Activated CD4-positive, alpha-beta memory T cell treated with anti-CD3 and anti-CD28 coated beads for 36 hours (primary cell): Measurements from ENCODE around the gene KCNC4. TPM values are rescaled to one million over a fixed set of nuclear protein-coding genes. Genes with fewer than 3 reads are reported as not detected.

ENCODE experiments used
- CTCF ChIA-PET: fragments of 350-600 bp; sonication (Branson Sonifier 250); formaldehyde crosslinking; loops from one replicate; lab custom pipeline; 2021; ENCODE audit warnings: antibody characterized with exemption, inconsistent platforms; lab: Charles Lee
- POLR2A ChIA-PET: fragments of 350-600 bp; sonication (Branson Sonifier 250); formaldehyde crosslinking; loops from one replicate; lab custom pipeline; 2021; ENCODE audit warnings: antibody characterized with exemption; lab: Charles Lee
- DNase-seq: peaks from one replicate; pipeline ENCODE4 v3.0.0-alpha.2; 2020
- H3K27ac Mint-ChIP-seq: one replicate; pipeline ENCODE4 v1.8.0; 2021; ENCODE audit warnings: mixed read lengths
- H3K27me3 Mint-ChIP-seq: one replicate; pipeline ENCODE4 v1.8.0; 2021; ENCODE audit warnings: mixed read lengths
- H3K36me3 Mint-ChIP-seq: one replicate; pipeline ENCODE4 v1.8.0; 2021; ENCODE audit warnings: mixed read lengths
- H3K4me1 Mint-ChIP-seq: one replicate; pipeline ENCODE4 v1.8.0; 2021; ENCODE audit warnings: low read depth, mixed read lengths
- H3K4me3 Mint-ChIP-seq: one replicate; pipeline ENCODE4 v1.8.0; 2021; ENCODE audit warnings: mild to moderate bottlenecking, mixed read lengths
- H3K9me3 Mint-ChIP-seq: one replicate; pipeline ENCODE4 v1.8.0; 2021; ENCODE audit warnings: mixed read lengths
- intact Hi-C: fragments of 100-400 bp; cut with micrococcal nuclease; formaldehyde crosslinking; loops from one replicate; pipeline ENCODE4 v1.15.1; 2023
- total RNA-seq, 2 experiments: library from RNA; stranded (reverse); gene quantifications; one replicate each; pipeline ENCODE4 v1.2.3, GENCODE V29; 2021

KCNC4 gene
- total RNA-seq, 2 experiments from 2014 or later: 15.0 to 15.1 TPM

GRCh38 chr1:110173466-110174105, 36.5 kb upstream of the KCNC4 start:
- intact Hi-C loops: no loop called here
- H3K27me3 Mint-ChIP-seq: peaks cover 8% of the 10 kb centered on the region
- POLR2A ChIA-PET: no interaction called here
- H3K27ac Mint-ChIP-seq: no peak overlapping the region
- no peaks in the 10 kb centered on the region for H3K4me1 Mint-ChIP-seq
- H3K9me3 Mint-ChIP-seq: no peaks in the 10 kb centered on the region
- H3K36me3 Mint-ChIP-seq: no peaks in the 10 kb centered on the region
- CTCF ChIA-PET: interaction anchor here (0.6 kb wide), 1 partner anchor 22 kb away, joined by 3 read pairs; no protein-coding TSS in a partner anchor
- no peak for DNase-seq
- no peak overlapping the region for H3K4me3 Mint-ChIP-seq

GRCh38 chr1:110174961-110175360, 35.2 kb upstream of the KCNC4 start:
- ChIA-PET CTCF (interaction anchor here (0.6 kb wide), 1 partner anchor 34 kb away, joined by 3 read pairs; no protein-coding TSS in a partner anchor), POLR2A (no interaction called here)
- no peak overlapping the region for H3K4me3 Mint-ChIP-seq
- DNase-seq: no peak
- no peaks in the 10 kb centered on the region for H3K4me1 Mint-ChIP-seq
- no peaks in the 10 kb centered on the region for H3K36me3 Mint-ChIP-seq
- intact Hi-C loops: no loop called here
- H3K27ac Mint-ChIP-seq: no peak overlapping the region
- peaks cover 9% of the 10 kb centered on the region for H3K27me3 Mint-ChIP-seq
- peaks cover 5% of the 10 kb centered on the region for H3K9me3 Mint-ChIP-seq

GRCh38 chr1:110176299-110176956, 33.7 kb upstream of the KCNC4 start:
- Mint-ChIP-seq H3K36me3 (no peaks in the 10 kb centered on the region), H3K27me3 (peaks cover 9% of the 10 kb centered on the region), H3K27ac (no peak overlapping the region), H3K9me3 (peaks cover 5% of the 10 kb centered on the region), H3K4me1 (no peaks in the 10 kb centered on the region), H3K4me3 (no peak overlapping the region)
- intact Hi-C loops: no loop called here
- ChIA-PET POLR2A (no interaction called here), CTCF (no interaction called here)
- DNase-seq: no peak

- POLR2A ChIA-PET: no interaction called here
- H3K27ac Mint-ChIP-seq: no peak overlapping the region
- H3K4me3 Mint-ChIP-seq: no peak overlapping the region
- intact Hi-C loops: no loop called here
- peaks cover 7% of the 10 kb centered on the region for H3K27me3 Mint-ChIP-seq
- no peaks in the 10 kb centered on the region for H3K4me1 Mint-ChIP-seq
- CTCF ChIA-PET: no interaction called here
- peaks cover 5% of the 10 kb centered on the region for H3K9me3 Mint-ChIP-seq
- DNase-seq: no peak
- no peaks in the 10 kb centered on the region for H3K36me3 Mint-ChIP-seq
Measured at GRCh38 chr1:110177775-110178174, 32.3 kb upstream of the KCNC4 start.

GRCh38 chr1:110183642-110184167, 26.4 kb upstream of the KCNC4 start:
- intact Hi-C loops: no loop called here
- ChIA-PET POLR2A (no interaction called here), CTCF (no interaction called here)
- no peak overlapping the region for H3K4me3 Mint-ChIP-seq
- no peak for DNase-seq
- H3K4me1 Mint-ChIP-seq: peaks cover 2% of the 10 kb centered on the region
- peaks cover 3% of the 10 kb centered on the region for H3K9me3 Mint-ChIP-seq
- no peak overlapping the region for H3K27ac Mint-ChIP-seq
- H3K36me3 Mint-ChIP-seq: no peaks in the 10 kb centered on the region
- peaks cover 7% of the 10 kb centered on the region for H3K27me3 Mint-ChIP-seq

GRCh38 chr1:110184446-110184845, 25.7 kb upstream of the KCNC4 start:
- no peak for DNase-seq
- no peaks in the 10 kb centered on the region for H3K36me3 Mint-ChIP-seq
- intact Hi-C loops: no loop called here
- H3K9me3 Mint-ChIP-seq: no peaks in the 10 kb centered on the region
- peaks cover 2% of the 10 kb centered on the region for H3K4me1 Mint-ChIP-seq
- peaks cover 7% of the 10 kb centered on the region for H3K27me3 Mint-ChIP-seq
- H3K27ac Mint-ChIP-seq: no peak overlapping the region
- CTCF ChIA-PET: interaction anchor here (1.3 kb wide), 1 partner anchor 12 kb away, joined by 6 read pairs; no protein-coding TSS in a partner anchor
- H3K4me3 Mint-ChIP-seq: no peak overlapping the region
- POLR2A ChIA-PET: no interaction called here

GRCh38 chr1:110185181-110185580, 24.9 kb upstream of the KCNC4 start:
- no peak for DNase-seq
- Mint-ChIP-seq H3K27ac (no peak overlapping the region), H3K9me3 (no peaks in the 10 kb centered on the region), H3K4me3 (no peak overlapping the region), H3K4me1 (peaks cover 2% of the 10 kb centered on the region), H3K27me3 (peaks cover 7% of the 10 kb centered on the region), H3K36me3 (no peaks in the 10 kb centered on the region)
- intact Hi-C loops: no loop called here
- POLR2A ChIA-PET: no interaction called here
- CTCF ChIA-PET: interaction anchor here (1.3 kb wide), 1 partner anchor 12 kb away, joined by 6 read pairs; no protein-coding TSS in a partner anchor

- H3K9me3 Mint-ChIP-seq: no peaks in the 10 kb centered on the region
- H3K4me1 Mint-ChIP-seq: peaks cover 2% of the 10 kb centered on the region
- no peaks in the 10 kb centered on the region for H3K36me3 Mint-ChIP-seq
- no peak for DNase-seq
- intact Hi-C loops: no loop called here
- ChIA-PET CTCF (interaction anchor here (0.9 to 1.5 kb wide), 3 partner anchors 10 to 309 kb away, joined by 3 to 11 read pairs (median 4); no protein-coding TSS in a partner anchor), POLR2A (no interaction called here)
- H3K27me3 Mint-ChIP-seq: peaks cover 7% of the 10 kb centered on the region
- no peak overlapping the region for H3K27ac Mint-ChIP-seq
- H3K4me3 Mint-ChIP-seq: no peak overlapping the region
Measured at GRCh38 chr1:110186558-110186957, 23.6 kb upstream of the KCNC4 start.

- intact Hi-C loops: no loop called here
Measured at GRCh38 chr1:110187139-110187890, 22.8 kb upstream of the KCNC4 start.

GRCh38 chr1:110188035-110188618, 22.0 kb upstream of the KCNC4 start:
- Mint-ChIP-seq H3K27me3 (peaks cover 7% of the 10 kb centered on the region), H3K36me3 (no peaks in the 10 kb centered on the region), H3K27ac (no peak overlapping the region), H3K4me1 (peaks cover 2% of the 10 kb centered on the region), H3K4me3 (no peak overlapping the region), H3K9me3 (no peaks in the 10 kb centered on the region)
- intact Hi-C loops: no loop called here
- DNase-seq: no peak
- CTCF ChIA-PET: interaction anchor here (0.6 kb wide), 1 partner anchor 125 kb away, joined by 3 read pairs; no protein-coding TSS in a partner anchor
- POLR2A ChIA-PET: no interaction called here

More at GRCh38 chr1:110187139-110187890, 22.8 kb upstream of the KCNC4 start:
- no peaks in the 10 kb centered on the region for H3K36me3 Mint-ChIP-seq
- no peak overlapping the region for H3K4me3 Mint-ChIP-seq
- no peak for DNase-seq
- ChIA-PET POLR2A (no interaction called here), CTCF (interaction anchor here (1.1 to 1.5 kb wide), 2 partner anchors 10 to 308 kb away, joined by 4 to 11 read pairs; no protein-coding TSS in a partner anchor)
- no peak overlapping the region for H3K27ac Mint-ChIP-seq
- peaks cover 2% of the 10 kb centered on the region for H3K4me1 Mint-ChIP-seq
- H3K27me3 Mint-ChIP-seq: peaks cover 7% of the 10 kb centered on the region
- H3K9me3 Mint-ChIP-seq: no peaks in the 10 kb centered on the region

- no peak overlapping the region for H3K4me3 Mint-ChIP-seq
- H3K4me1 Mint-ChIP-seq: peaks cover 2% of the 10 kb centered on the region
- DNase-seq: no peak
- CTCF ChIA-PET: interaction anchor here (2.1 kb wide), 1 partner anchor 271 kb away, joined by 5 read pairs; no protein-coding TSS in a partner anchor
- no peak overlapping the region for H3K27ac Mint-ChIP-seq
- H3K9me3 Mint-ChIP-seq: no peaks in the 10 kb centered on the region
- intact Hi-C loops: no loop called here
- POLR2A ChIA-PET: no interaction called here
- no peaks in the 10 kb centered on the region for H3K36me3 Mint-ChIP-seq
- H3K27me3 Mint-ChIP-seq: peaks cover 6% of the 10 kb centered on the region
Measured at GRCh38 chr1:110189181-110189580, 20.9 kb upstream of the KCNC4 start.
